HepG2 (cell line): Measurements from ENCODE around the gene MAPK6. TPM values are rescaled to one million over a fixed set of nuclear protein-coding genes. Genes with fewer than 3 reads are reported as not detected.
A peak's percentile ranks its signal among the peaks of the same experiment; 100 is the strongest.

Experiments
- ATAC-seq: fragments of 200-7000 bp; cut with Tn5 transposase; 3 replicates; pipeline ENCODE4 v1.9.1; 2020; ENCODE audit warnings: mild to moderate bottlenecking, moderate library complexity
- BruUV-seq: library from RNA; stranded (reverse); fragments of 400-500 nt; replicated peaks from 2 replicates; lab custom pipeline; 2021; lab: Mats Ljungman, UMichigan
- CTCF ChIA-PET: fragments of 300-600 bp; formaldehyde crosslinking; extraction: SDS; loops from one replicate; lab custom pipeline; 2021; ENCODE audit warnings: low total read pairs, inconsistent platforms, low intra/inter-chr PET ratio; lab: Yijun Ruan, JAX
- POLR2A ChIA-PET: fragments of 350-600 bp; sonication (Branson Sonifier 250); formaldehyde crosslinking; loops from one replicate; lab custom pipeline; 2020; ENCODE audit warnings: antibody characterized with exemption, inconsistent platforms; lab: Yijun Ruan, JAX
- DNase-seq: peaks from one replicate; pipeline ENCODE4 v3.0.0-alpha.2; 2015; ENCODE audit warnings: low spot score
- FAIRE-seq: peaks from 3 replicates; lab custom pipeline; 2011; peaks lifted over from hg19 to GRCh38; lab: Jason Lieb, UNC
- H2AFZ ChIP-seq: one replicate; pipeline ENCODE4 v1.6.1; 2011; ENCODE audit warnings: low read length, inconsistent platforms
- H3K27ac ChIP-seq: fragments of 300-600 bp; 3 replicates; pipeline ENCODE4 v1.8.0; 2011; ENCODE audit warnings: mixed run types, mild to moderate bottlenecking, mixed read lengths, low read length, inconsistent platforms; ENCODE audit not compliant: insufficient read depth; ENCODE audit errors: extremely low read length
- H3K27me3 ChIP-seq, 2 experiments: fragments of 200-600 bp in 1 of 2; 2 replicates in 1 of 2; 3 replicates in 1 of 2; pipeline versions ENCODE4 v1.6.0 to v1.8.0; 2011; ENCODE audit warnings: low read length in 2 of 2, mild to moderate bottlenecking in 2 of 2, moderate library complexity in 2 of 2, inconsistent platforms in 1 of 2; ENCODE audit not compliant: insufficient read depth in 2 of 2, control insufficient read depth in 1 of 2
- H3K36me3 ChIP-seq, 2 experiments: fragments of 200-600 bp in 1 of 2; replicated peaks in 1 of 2; 2 replicates in 1 of 2; 3 replicates in 1 of 2; pipeline versions ENCODE4 v1.5.1 to v1.8.0; 2011; ENCODE audit warnings: low read length in 2 of 2, inconsistent platforms in 1 of 2; ENCODE audit not compliant: insufficient read depth in 2 of 2, control insufficient read depth in 1 of 2
- H3K4me1 ChIP-seq: 2 replicates; pipeline ENCODE4 v1.5.1; 2012; ENCODE audit warnings: low read length, inconsistent platforms; ENCODE audit not compliant: insufficient read depth
- H3K4me2 ChIP-seq: 2 replicates; pipeline ENCODE4 v1.6.0; 2011; ENCODE audit warnings: low read depth, low read length, inconsistent platforms
- H3K4me3 ChIP-seq, 3 experiments: fragments of 200-600 bp in 1 of 3; sonication (generic), shearing (Covaris generic) in 1 of 3; replicated peaks in 1 of 3; 2 replicates each; pipeline ENCODE4 v1.5.1; 2011 to 2016; ENCODE audit warnings: low read length in 3 of 3, inconsistent platforms in 2 of 3, low read depth in 2 of 3, mild to moderate bottlenecking in 2 of 3, control low read depth in 1 of 3, mixed read lengths in 1 of 3; ENCODE audit not compliant: insufficient read depth in 1 of 3
- H3K79me2 ChIP-seq: one replicate; pipeline ENCODE4 v1.6.1; 2011; ENCODE audit warnings: low read length, inconsistent platforms; ENCODE audit not compliant: insufficient read depth
- H3K9ac ChIP-seq: 2 replicates; pipeline ENCODE4 v1.6.0; 2011; ENCODE audit warnings: mild to moderate bottlenecking, low read depth, low read length, inconsistent platforms; ENCODE audit not compliant: insufficient read depth
- H3K9me3 ChIP-seq: 2 replicates; pipeline ENCODE4 v1.5.1; 2012; ENCODE audit warnings: mild to moderate bottlenecking, low read length
- H4K20me1 ChIP-seq: 2 replicates; pipeline ENCODE4 v1.6.0; 2011; ENCODE audit warnings: inconsistent platforms, mild to moderate bottlenecking, low read length, moderate library complexity; ENCODE audit not compliant: insufficient read depth
- FOXA3 ChIP-seq: IDR thresholded peaks from 2 replicates; pipeline ENCODE4 v1.6.1; 2016; ENCODE audit warnings: missing genetic modification reagents, missing compliant biosample characterization
- HOMEZ ChIP-seq: IDR thresholded peaks from 2 replicates; pipeline ENCODE4 v1.6.1; 2016; ENCODE audit warnings: low read depth
- KDM1A ChIP-seq: IDR thresholded peaks from 2 replicates; pipeline ENCODE4 v1.6.1; 2016; ENCODE audit warnings: missing compliant biosample characterization
- NCOA1 ChIP-seq: sonication (generic); formaldehyde crosslinking; IDR thresholded peaks from 2 replicates; pipeline ENCODE4 v1.9.0; 2021; ENCODE audit warnings: missing genetic modification reagents
- NFYB ChIP-seq: sonication (generic); formaldehyde crosslinking; IDR thresholded peaks from 2 replicates; pipeline ENCODE4 v1.4.0; 2020; ENCODE audit warnings: missing genetic modification reagents
- NONO ChIP-seq, 2 experiments: fragments of 450-650 bp in 1 of 2; sonication (generic) in 1 of 2; formaldehyde crosslinking in 1 of 2; IDR thresholded peaks in 1 of 2; conservative IDR thresholded peaks in 1 of 2; 2 replicates each; pipeline versions ENCODE4 v1.6.1 to v1.8.0; 2017 to 2022; ENCODE audit warnings: mild to moderate bottlenecking in 1 of 2, missing genetic modification reagents in 1 of 2, moderate library complexity in 1 of 2
- PCBP2 ChIP-seq: fragments of 200-400 bp; formaldehyde crosslinking; optimal IDR thresholded peaks from 2 replicates; pipeline ENCODE3; 2018; ENCODE audit warnings: low read length, low read depth; ENCODE audit not compliant: poor library complexity, severe bottlenecking
- SP2 ChIP-seq: sonication (generic); formaldehyde crosslinking; IDR thresholded peaks from 2 replicates; pipeline ENCODE4 v1.5.1; 2020; ENCODE audit warnings: mild to moderate bottlenecking, missing genetic modification reagents
- ZNF263 ChIP-seq: sonication (generic); formaldehyde crosslinking; IDR thresholded peaks from 2 replicates; pipeline ENCODE4 v1.4.0; 2020; ENCODE audit warnings: missing genetic modification reagents
- ZNF460 ChIP-seq: sonication (generic); formaldehyde crosslinking; IDR thresholded peaks from 2 replicates; pipeline ENCODE4 v1.5.1; 2020; ENCODE audit warnings: missing genetic modification reagents, mild to moderate bottlenecking, borderline replicate concordance
- ZNF7 ChIP-seq: IDR thresholded peaks from 2 replicates; pipeline ENCODE4 v1.6.1; 2016; ENCODE audit warnings: missing biosample characterization, missing genetic modification reagents
- WGBS: methylation state at CpG from one replicate; pipeline ENCODE4 v1.1.6; 2017; ENCODE audit warnings: low lambda C conversion rate; 5-methylcytosine and 5-hydroxymethylcytosine counted together
- in situ Hi-C: cut with HindIII; loops from 2 replicates; pipeline ENCODE4 v1.10.0; 2017; ENCODE audit warnings: low pct_unique_long_range_greater_than_20kb; ENCODE audit not compliant: extremely low pct_ligation_motif_present
- intact Hi-C: fragments of 100-400 bp; cut with micrococcal nuclease; formaldehyde crosslinking; loops from one replicate; pipeline ENCODE4 v1.10.0; 2022; ENCODE audit not compliant: unreplicated experiment
- polyA plus RNA-seq, 8 experiments: library from polyadenylated mRNA; depleted of rRNA in 3 of 8; stranded (reverse) in 7 of 8; unstranded in 1 of 8; fragments of >200 nt; fragmentation: Illumina TruSeq in 4 of 8; extraction: Trizol in 4 of 8; gene quantifications; 2 replicates each; pipeline versions ENCODE4 v1.2.1 to v1.2.3, GENCODE V29; 2011 to 2016; ENCODE audit warnings: low read depth in 4 of 8, missing spikeins in 1 of 8, mixed read lengths in 1 of 8; ENCODE audit not compliant: insufficient read depth in 1 of 8
- total RNA-seq, 5 experiments: library from RNA; depleted of rRNA; stranded (reverse); fragments of >200 nt; fragmentation: Illumina TruSeq; extraction: Trizol; gene quantifications; 2 replicates each; pipeline ENCODE4 v1.2.3, GENCODE V29; 2016; ENCODE audit warnings: low read depth in 1 of 5
- TF ChIP-seq, protein P1 (sequence below): sonication (generic); formaldehyde crosslinking; IDR thresholded peaks from 2 replicates; pipeline ENCODE4 v1.5.0; 2020; ENCODE audit warnings: missing genetic modification reagents
- TF ChIP-seq, protein P2 (sequence below), 2 experiments: sonication (generic) in 1 of 2; formaldehyde crosslinking in 1 of 2; IDR thresholded peaks; 2 replicates each; pipeline versions ENCODE4 v1.4.0 to v1.6.1; 2016 to 2020; ENCODE audit warnings: borderline replicate concordance in 1 of 2, low read depth in 1 of 2, mild to moderate bottlenecking in 1 of 2, missing genetic modification reagents in 1 of 2

Gene MAPK6
- total and polyA plus RNA-seq, 2 of the 13 experiments (the other 11 are each of a cell fraction or from before 2014, with no cell fraction given) = 89.5 to 99.7 TPM

DNA sequence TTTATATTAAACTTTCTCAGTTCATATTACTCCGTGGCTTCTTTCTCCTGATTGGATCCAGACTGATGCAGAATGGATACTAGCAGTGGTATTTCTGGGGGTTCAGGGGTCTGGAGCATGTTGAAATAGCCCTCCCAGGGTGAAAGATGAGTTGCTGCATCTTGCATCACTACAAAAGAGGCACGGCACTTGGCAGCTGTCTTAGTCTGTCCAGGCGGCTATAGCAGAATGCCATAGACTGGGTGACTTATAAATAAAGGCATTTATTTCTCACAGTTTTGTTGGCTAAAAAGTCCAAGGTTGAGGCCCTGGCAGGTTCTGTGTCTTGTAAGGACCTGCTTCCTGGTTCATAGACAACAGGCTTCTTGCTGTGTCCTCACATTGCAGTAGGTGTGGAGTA is 94.2 kb downstream of the MAPK6 start:
- H2AFZ ChIP-seq = no peak overlapping the region
- in situ Hi-C loops (no loop called here), intact Hi-C loops (no loop called here)
- POLR2A ChIA-PET = no interaction called here
- H3K4me2 ChIP-seq = no peak overlapping the region
- FAIRE-seq = no peak
- DNase-seq = no peak
- no TSS peak for BruUV-seq
- no peaks in the 10 kb centered on the region for H3K27me3 ChIP-seq
- no peaks in the 10 kb centered on the region for H3K9me3 ChIP-seq
- no peak overlapping the region for H3K9ac ChIP-seq
- H4K20me1 ChIP-seq = no peaks in the 10 kb centered on the region
- no peaks in the 10 kb centered on the region for H3K79me2 ChIP-seq
- CTCF ChIA-PET = no interaction called here
- no peak overlapping the region for H3K4me3 ChIP-seq
- ATAC-seq = no peak
- TF ChIP-seq SP2 (CRISPR knock-in tag) (no peak), PCBP2 (no peak), NONO (IDR thresholded peaks at IDR 0.05) (no peak), NONO (CRISPR knock-in tag; conservative IDR thresholded peaks at IDR 0.05) (no peak), ZNF460 (CRISPR knock-in tag) (no peak), HOMEZ (CRISPR knock-in tag) (no peak)
- TF ChIP-seq, protein P1, sequence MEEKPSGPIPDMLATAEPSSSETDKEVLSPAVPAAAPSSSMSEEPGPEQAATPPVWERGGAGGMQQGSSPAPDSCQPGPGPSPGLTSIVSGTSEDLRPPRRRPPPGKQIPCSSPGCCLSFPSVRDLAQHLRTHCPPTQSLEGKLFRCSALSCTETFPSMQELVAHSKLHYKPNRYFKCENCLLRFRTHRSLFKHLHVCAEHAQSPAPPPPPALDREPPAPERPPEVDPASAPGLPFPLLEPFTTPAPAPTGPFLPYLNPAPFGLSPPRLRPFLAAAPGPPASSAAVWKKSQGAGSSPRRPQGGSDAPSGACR = no peak
- 91% methylated on average over 3 of the region's 3 CpGs for WGBS
- peaks cover 67% of the 10 kb centered on the region for H3K4me1 ChIP-seq
- no peaks in the 10 kb centered on the region for H3K36me3 ChIP-seq
- H3K27ac ChIP-seq = no peak overlapping the region

GRCh38 chr15:52113708-52114107 is 94.7 kb downstream of the MAPK6 start:
- peak; percentile 33 for ATAC-seq
- H3K4me1 ChIP-seq = peaks cover 64% of the 10 kb centered on the region
- H4K20me1 ChIP-seq = no peaks in the 10 kb centered on the region
- no peaks in the 10 kb centered on the region for H3K9me3 ChIP-seq
- H3K36me3 ChIP-seq = no peaks in the 10 kb centered on the region
- BruUV-seq = no TSS peak
- no peak overlapping the region for H3K4me2 ChIP-seq
- no peaks in the 10 kb centered on the region for H3K79me2 ChIP-seq
- POLR2A ChIA-PET = no interaction called here
- no peak overlapping the region for H3K9ac ChIP-seq
- no peak for DNase-seq
- no peak overlapping the region for H2AFZ ChIP-seq
- H3K4me3 ChIP-seq = no peak overlapping the region
- CTCF ChIA-PET = no interaction called here
- intact Hi-C loops = no loop called here
- no peaks in the 10 kb centered on the region for H3K27me3 ChIP-seq
- in situ Hi-C loops = no loop called here
- no peak for FAIRE-seq
- no peak overlapping the region for H3K27ac ChIP-seq
- TF ChIP-seq NCOA1 (no peak), FOXA3 (CRISPR knock-in tag) (no peak), ZNF7 (CRISPR knock-in tag) (no peak), ZNF263 (no peak), NFYB (CRISPR knock-in tag) (no peak), KDM1A (CRISPR knock-in tag) (peak; percentile 18; the same call in 1 of the 2 replicates)
- TF ChIP-seq, protein P2, sequence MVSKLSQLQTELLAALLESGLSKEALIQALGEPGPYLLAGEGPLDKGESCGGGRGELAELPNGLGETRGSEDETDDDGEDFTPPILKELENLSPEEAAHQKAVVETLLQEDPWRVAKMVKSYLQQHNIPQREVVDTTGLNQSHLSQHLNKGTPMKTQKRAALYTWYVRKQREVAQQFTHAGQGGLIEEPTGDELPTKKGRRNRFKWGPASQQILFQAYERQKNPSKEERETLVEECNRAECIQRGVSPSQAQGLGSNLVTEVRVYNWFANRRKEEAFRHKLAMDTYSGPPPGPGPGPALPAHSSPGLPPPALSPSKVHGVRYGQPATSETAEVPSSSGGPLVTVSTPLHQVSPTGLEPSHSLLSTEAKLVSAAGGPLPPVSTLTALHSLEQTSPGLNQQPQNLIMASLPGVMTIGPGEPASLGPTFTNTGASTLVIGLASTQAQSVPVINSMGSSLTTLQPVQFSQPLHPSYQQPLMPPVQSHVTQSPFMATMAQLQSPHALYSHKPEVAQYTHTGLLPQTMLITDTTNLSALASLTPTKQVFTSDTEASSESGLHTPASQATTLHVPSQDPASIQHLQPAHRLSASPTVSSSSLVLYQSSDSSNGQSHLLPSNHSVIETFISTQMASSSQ (IDR thresholded peaks at IDR 0.05; ENCODE audit: low read depth) = no peak
- TF ChIP-seq, protein P2 (CRISPR knock-in tag; IDR thresholded peaks at IDR 0.05; ENCODE audit: borderline replicate concordance) = no peak
